ENCODE data around the gene ARID3A.
A peak's percentile ranks its signal among the peaks of the same experiment; 100 is the strongest.

The ARID3A gene

GRCh38 chr19:963486-963951 is 37.7 kb downstream of the ARID3A start:
- DNase-seq: no peak

- DNase-seq: no peak
Measured at GRCh38 chr19:964116-964520, 38.3 kb downstream of the ARID3A start.

- DNase-seq: peak; percentile 30
Measured at GRCh38 chr19:964761-965694, 39.2 kb downstream of the ARID3A start.

- no peak for DNase-seq
Measured at GRCh38 chr19:966485-967088, 40.8 kb downstream of the ARID3A start.

GRCh38 chr19:970695-971094 is 44.9 kb downstream of the ARID3A start:
- DNase-seq: no peak

- DNase-seq: no peak
Measured at GRCh38 chr19:971795-972194, 46.0 kb downstream of the ARID3A start.

- no peak for DNase-seq
Measured at GRCh38 chr19:972281-972680, 46.4 kb downstream of the ARID3A start.

GRCh38 chr19:973726-974563 is 48.1 kb downstream of the ARID3A start:
- DNase-seq: no peak

- no peak for DNase-seq
Measured at GRCh38 chr19:974564-975257, 48.9 kb downstream of the ARID3A start.

GRCh38 chr19:976476-976875 is 50.6 kb downstream of the ARID3A start:
- DNase-seq: peak; percentile 78

- DNase-seq: no peak
Measured at GRCh38 chr19:977058-977464, 51.2 kb downstream of the ARID3A start.

GRCh38 chr19:979318-979741 is 53.5 kb downstream of the ARID3A start:
- no peak for DNase-seq

- DNase-seq: no peak
Measured at GRCh38 chr19:980133-980998, 54.5 kb downstream of the ARID3A start.

GRCh38 chr19:982567-983170 is 56.8 kb downstream of the ARID3A start:
- DNase-seq: peak; percentile 64

- DNase-seq: peak; percentile 88
Measured at GRCh38 chr19:984165-984967, 58.5 kb downstream of the ARID3A start, which contains the start of gene WDR18. Gene WDR18, plus strand, starts transcription at chr19:984345. Its CDS starts 9 bp downstream, at chr19:984354.

- no peak for DNase-seq
Measured at GRCh38 chr19:986083-986482, 60.2 kb downstream of the ARID3A start.

GRCh38 chr19:988081-988480 is 62.2 kb downstream of the ARID3A start:
- no peak for DNase-seq

- no peak for DNase-seq
Measured at GRCh38 chr19:988510-988909, 62.7 kb downstream of the ARID3A start.

- no peak for DNase-seq
Measured at GRCh38 chr19:989381-990081, 63.7 kb downstream of the ARID3A start.
